ENCODE data around the gene CFAP157. TPM values are rescaled to one million over a fixed set of nuclear protein-coding genes. Genes with fewer than 3 reads are reported as not detected.

CFAP157 gene
- total RNA-seq, 1 experiment from 2014 or later = 0.11 TPM

- Histone ChIP-seq H3K27me3 (replicated peaks) (no peaks in the 10 kb centered on the region), H3K9me3 (replicated peaks) (no peaks in the 10 kb centered on the region), H3K4me1 (replicated peaks) (peaks cover 28% of the 10 kb centered on the region), H3K4me3 (no peak overlapping the region), H3K36me3 (peaks cover 6% of the 10 kb centered on the region), H3K27ac (no peak overlapping the region)
- no peak for DNase-seq (ENCODE audit: low read depth in 1 of 2, low spot score in 2 of 2)
These were observed 20.1 kb downstream of the CFAP157 start for GRCh38 chr9:127726871-127727270.

- peaks cover 24% of the 10 kb centered on the region for H3K36me3 ChIP-seq
- H3K27ac ChIP-seq = no peak overlapping the region
- peaks cover 43% of the 10 kb centered on the region for H3K4me1 ChIP-seq (replicated peaks)
- H3K4me3 ChIP-seq = no peak overlapping the region
- no peaks in the 10 kb centered on the region for H3K27me3 ChIP-seq (replicated peaks)
- DNase-seq (ENCODE audit: low read depth in 1 of 2, low spot score in 2 of 2) = no peak
- H3K9me3 ChIP-seq (replicated peaks) = no peaks in the 10 kb centered on the region
These were observed 22.0 kb downstream of the CFAP157 start for GRCh38 chr9:127728808-127729207.

- peaks cover 52% of the 10 kb centered on the region for H3K4me1 ChIP-seq (replicated peaks)
- DNase-seq (ENCODE audit: low read depth in 1 of 2, low spot score in 2 of 2) = no peak
- peaks cover 29% of the 10 kb centered on the region for H3K36me3 ChIP-seq
- no peak overlapping the region for H3K4me3 ChIP-seq
- no peaks in the 10 kb centered on the region for H3K9me3 ChIP-seq (replicated peaks)
- H3K27me3 ChIP-seq (replicated peaks) = no peaks in the 10 kb centered on the region
- H3K27ac ChIP-seq = peak overlapping the region; percentile 73
These were observed 22.9 kb downstream of the CFAP157 start for GRCh38 chr9:127729522-127730256.

GRCh38 chr9:127730262-127730661 is 23.5 kb downstream of the CFAP157 start:
- Histone ChIP-seq H3K4me1 (replicated peaks) (peaks cover 55% of the 10 kb centered on the region), H3K27me3 (replicated peaks) (no peaks in the 10 kb centered on the region), H3K9me3 (replicated peaks) (no peaks in the 10 kb centered on the region), H3K27ac (peak overlapping the region; percentile 73), H3K4me3 (no peak overlapping the region), H3K36me3 (peaks cover 29% of the 10 kb centered on the region)
- DNase-seq (ENCODE audit: low read depth in 1 of 2, low spot score in 2 of 2) = no peak

- Histone ChIP-seq H3K4me1 (replicated peaks) (peaks cover 60% of the 10 kb centered on the region), H3K36me3 (peaks cover 29% of the 10 kb centered on the region), H3K27ac (peak overlapping the region; percentile 70), H3K9me3 (replicated peaks) (no peaks in the 10 kb centered on the region), H3K27me3 (replicated peaks) (no peaks in the 10 kb centered on the region), H3K4me3 (no peak overlapping the region)
- DNase-seq (ENCODE audit: low read depth in 1 of 2, low spot score in 2 of 2) = peak; percentile 94 to 97
These were observed 24.1 kb downstream of the CFAP157 start for GRCh38 chr9:127730799-127731410.

- H3K9me3 ChIP-seq (replicated peaks) = no peaks in the 10 kb centered on the region
- peaks cover 60% of the 10 kb centered on the region for H3K4me1 ChIP-seq (replicated peaks)
- H3K4me3 ChIP-seq = no peak overlapping the region
- no peak for DNase-seq (ENCODE audit: low read depth in 1 of 2, low spot score in 2 of 2)
- H3K36me3 ChIP-seq = peaks cover 29% of the 10 kb centered on the region
- H3K27ac ChIP-seq = peak overlapping the region; percentile 70
- H3K27me3 ChIP-seq (replicated peaks) = no peaks in the 10 kb centered on the region
These were observed 25.1 kb downstream of the CFAP157 start for GRCh38 chr9:127731938-127732337.

- H3K4me3 ChIP-seq = no peak overlapping the region
- no peaks in the 10 kb centered on the region for H3K27me3 ChIP-seq (replicated peaks)
- peaks cover 29% of the 10 kb centered on the region for H3K36me3 ChIP-seq
- no peak for DNase-seq (ENCODE audit: low read depth in 1 of 2, low spot score in 2 of 2)
- peaks cover 60% of the 10 kb centered on the region for H3K4me1 ChIP-seq (replicated peaks)
- peak overlapping the region; percentile 70 for H3K27ac ChIP-seq
- no peaks in the 10 kb centered on the region for H3K9me3 ChIP-seq (replicated peaks)
These were observed 25.7 kb downstream of the CFAP157 start for GRCh38 chr9:127732444-127732843.

GRCh38 chr9:127733614-127734013 is 26.8 kb downstream of the CFAP157 start:
- no peak overlapping the region for H3K4me3 ChIP-seq
- H3K36me3 ChIP-seq = peaks cover 29% of the 10 kb centered on the region
- no peaks in the 10 kb centered on the region for H3K9me3 ChIP-seq (replicated peaks)
- peaks cover 60% of the 10 kb centered on the region for H3K4me1 ChIP-seq (replicated peaks)
- H3K27me3 ChIP-seq (replicated peaks) = no peaks in the 10 kb centered on the region
- no peak for DNase-seq (ENCODE audit: low read depth in 1 of 2, low spot score in 2 of 2)
- no peak overlapping the region for H3K27ac ChIP-seq

- Histone ChIP-seq H3K27ac (peak overlapping the region; percentile 92), H3K27me3 (replicated peaks) (no peaks in the 10 kb centered on the region), H3K4me3 (peak overlapping the region; percentile 85), H3K4me1 (replicated peaks) (peaks cover 59% of the 10 kb centered on the region), H3K9me3 (replicated peaks) (no peaks in the 10 kb centered on the region), H3K36me3 (peaks cover 29% of the 10 kb centered on the region)
- no peak for DNase-seq (ENCODE audit: low read depth in 1 of 2, low spot score in 2 of 2)
These were observed 27.5 kb downstream of the CFAP157 start for GRCh38 chr9:127734247-127734746.

GRCh38 chr9:127734747-127735529 is 28.1 kb downstream of the CFAP157 start, which contains the start of gene TOR2A:
Gene TOR2A, minus strand, starts transcription at chr9:127735294. Its CDS starts 24 bp downstream, at chr9:127735270.
- H3K27me3 ChIP-seq (replicated peaks) = no peaks in the 10 kb centered on the region
- H3K4me3 ChIP-seq = peak within 1 kb of the TSS; percentile 85
- peak within 1 kb of the TSS; percentile 92 for H3K27ac ChIP-seq
- no peaks in the 10 kb centered on the region for H3K9me3 ChIP-seq (replicated peaks)
- H3K4me1 ChIP-seq (replicated peaks) = peaks cover 54% of the 10 kb centered on the region
- peaks cover 27% of the 10 kb centered on the region for H3K36me3 ChIP-seq
- peak; percentile 97 to 99 for DNase-seq (ENCODE audit: low read depth in 1 of 2, low spot score in 2 of 2)

GRCh38 chr9:127735530-127736185 is 28.9 kb downstream of the CFAP157 start:
- Histone ChIP-seq H3K27ac (peak overlapping the region; percentile 92), H3K4me3 (peak overlapping the region; percentile 85)
- no peak for DNase-seq (ENCODE audit: low read depth in 1 of 2, low spot score in 2 of 2)

GRCh38 chr9:127738666-127739065 is 31.9 kb downstream of the CFAP157 start:
- no peaks in the 10 kb centered on the region for H3K27me3 ChIP-seq (replicated peaks)
- peaks cover 32% of the 10 kb centered on the region for H3K4me1 ChIP-seq (replicated peaks)
- DNase-seq (ENCODE audit: low read depth in 1 of 2, low spot score in 2 of 2) = no peak
- no peak overlapping the region for H3K4me3 ChIP-seq
- no peak overlapping the region for H3K27ac ChIP-seq
- no peaks in the 10 kb centered on the region for H3K9me3 ChIP-seq (replicated peaks)
- H3K36me3 ChIP-seq = peaks cover 7% of the 10 kb centered on the region

More at GRCh38 chr9:127735530-127736185, 28.9 kb downstream of the CFAP157 start:
- H3K36me3 ChIP-seq = peaks cover 27% of the 10 kb centered on the region
- H3K27me3 ChIP-seq (replicated peaks) = no peaks in the 10 kb centered on the region
- H3K9me3 ChIP-seq (replicated peaks) = no peaks in the 10 kb centered on the region
- peaks cover 53% of the 10 kb centered on the region for H3K4me1 ChIP-seq (replicated peaks)

- H3K9me3 ChIP-seq (replicated peaks) = no peaks in the 10 kb centered on the region
- no peaks in the 10 kb centered on the region for H3K27me3 ChIP-seq (replicated peaks)
- H3K4me1 ChIP-seq (replicated peaks) = peaks cover 21% of the 10 kb centered on the region
- H3K4me3 ChIP-seq = no peak overlapping the region
- no peak overlapping the region for H3K27ac ChIP-seq
- no peak for DNase-seq (ENCODE audit: low read depth in 1 of 2, low spot score in 2 of 2)
- no peaks in the 10 kb centered on the region for H3K36me3 ChIP-seq
These were observed 33.0 kb downstream of the CFAP157 start for GRCh38 chr9:127739614-127740330.
